MM.1S (cell line): Measurements from ENCODE around the gene THAP2.

Experiments used
- CTCF ChIP-seq: fragments of 300-600 bp; sonication (generic); IDR thresholded peaks from 2 replicates; pipeline ENCODE4 v1.5.1; 2016; ENCODE audit warnings: antibody characterized with exemption, low read length, mixed read lengths
- EZH2 ChIP-seq: fragments of 300-600 bp; sonication (generic); optimal IDR thresholded peaks from 2 replicates; pipeline ENCODE3; 2017; ENCODE audit warnings: low read depth, mild to moderate bottlenecking, antibody characterized with exemption, low read length, mixed read lengths
- EZH2phosphoT487 ChIP-seq: fragments of 300-600 bp; sonication (generic); IDR thresholded peaks from 2 replicates; pipeline ENCODE4 v1.6.1; 2018; ENCODE audit warnings: antibody characterized with exemption, low read length

- TF ChIP-seq CTCF: no peak
- no peak for TF ChIP-seq EZH2
- no peak for TF ChIP-seq EZH2phosphoT487
Measured at GRCh38 chr12:71665090-71665463, 976 bp downstream of the THAP2 start.
